Gastroesophageal sphincter (tissue), 4 donors: ENCODE results near the gene BCAS4. TPM values are rescaled to one million over a fixed set of nuclear protein-coding genes. Genes with fewer than 3 reads are reported as not detected.

Experiments used
- ATAC-seq: fragments of 150-250 bp; one replicate; pipeline ENCODE4 v1.9.1; 2016; ENCODE audit warnings: mild to moderate bottlenecking, moderate library complexity
- H3K27ac ChIP-seq, 4 donors: fragments of 200-600 bp; sonication (generic) in 3 of 4; 1 replicate in 3 of 4; 2 replicates in 1 of 4; pipeline ENCODE4 v1.5.1; 2016 to 2019
- H3K27me3 ChIP-seq: fragments of 200-600 bp; sonication (generic); one replicate; pipeline ENCODE4 v1.5.1; 2019
- H3K36me3 ChIP-seq, 2 donors: fragments of 200-600 bp; sonication (generic); one replicate each; pipeline ENCODE4 v1.5.1; 2019; ENCODE audit warnings: control low read depth in 1 of 2
- H3K4me1 ChIP-seq, 3 donors: fragments of 200-600 bp; sonication (generic); 1 replicate in 2 of 3; 2 replicates in 1 of 3; pipeline ENCODE4 v1.5.1; 2016 to 2019; ENCODE audit warnings: control low read depth in 2 of 3
- H3K4me3 ChIP-seq, 2 donors: fragments of 200-600 bp; sonication (generic); one replicate each; pipeline ENCODE4 v1.5.1; 2019; ENCODE audit warnings: mild to moderate bottlenecking in 1 of 2, moderate library complexity in 1 of 2
- H3K9me3 ChIP-seq, 3 donors: fragments of 200-600 bp; sonication (generic); one replicate each; pipeline ENCODE4 v1.5.1; 2017 to 2019; ENCODE audit warnings: control low read depth in 2 of 3
- EP300 ChIP-seq: sonication (generic); formaldehyde crosslinking; IDR thresholded peaks from one replicate; pipeline ENCODE4 v1.6.1; 2017; ENCODE audit warnings: antibody characterized with exemption, mild to moderate bottlenecking
- POLR2A ChIP-seq, 2 donors: fragments of 450-650 bp; IDR thresholded peaks; one replicate each; pipeline ENCODE4 v1.6.1; 2017; ENCODE audit warnings: antibody characterized with exemption in 2 of 2, mild to moderate bottlenecking in 2 of 2, moderate library complexity in 1 of 2
- POLR2AphosphoS5 ChIP-seq: sonication (generic); formaldehyde crosslinking; IDR thresholded peaks from one replicate; pipeline ENCODE4 v1.6.1; 2017; ENCODE audit warnings: antibody characterized with exemption
- WGBS, 2 donors: methylation state at CpG; one replicate each; pipeline ENCODE4 v1.1.5; 2018; ENCODE audit warnings: low coverage in 1 of 2; 5-methylcytosine and 5-hydroxymethylcytosine counted together
- total RNA-seq, 4 donors: library from RNA; depleted of rRNA; stranded (reverse); fragments of >200 nt; gene quantifications; one replicate each; pipeline ENCODE4 v1.1.0, GENCODE V29; 2016
- TF ChIP-seq, protein P1 (sequence below), 4 experiments: fragments of 200-600 bp in 2 of 4; fragments of 450-650 bp in 2 of 4; sonication (generic) in 1 of 4; IDR thresholded peaks; one replicate each; pipeline ENCODE4 v1.5.1; 2017 to 2019; ENCODE audit warnings: antibody characterized with exemption in 4 of 4, mild to moderate bottlenecking in 2 of 4, moderate library complexity in 2 of 4

The BCAS4 gene
- total RNA-seq, 4 donors from 2014 or later: 4.4 to 18.7 (median 4.7) TPM

GRCh38 chr20:50913690-50914375 is 119.0 kb downstream of the BCAS4 start:
- Histone ChIP-seq H3K27me3 (no peaks in the 10 kb centered on the region), H3K4me1 (peaks cover 30 to 91% (median 39%) of the 10 kb centered on the region in 3 donors), H3K27ac (no peak overlapping the region), H3K36me3 (no peaks in the 10 kb centered on the region), H3K9me3 (no peaks in the 10 kb centered on the region), H3K4me3 (no peak overlapping the region)
- WGBS, 2 donors: 51 to 57% methylated on average over 2 of the region's 2 CpGs
- no peak for ATAC-seq
- TF ChIP-seq, protein P1, sequence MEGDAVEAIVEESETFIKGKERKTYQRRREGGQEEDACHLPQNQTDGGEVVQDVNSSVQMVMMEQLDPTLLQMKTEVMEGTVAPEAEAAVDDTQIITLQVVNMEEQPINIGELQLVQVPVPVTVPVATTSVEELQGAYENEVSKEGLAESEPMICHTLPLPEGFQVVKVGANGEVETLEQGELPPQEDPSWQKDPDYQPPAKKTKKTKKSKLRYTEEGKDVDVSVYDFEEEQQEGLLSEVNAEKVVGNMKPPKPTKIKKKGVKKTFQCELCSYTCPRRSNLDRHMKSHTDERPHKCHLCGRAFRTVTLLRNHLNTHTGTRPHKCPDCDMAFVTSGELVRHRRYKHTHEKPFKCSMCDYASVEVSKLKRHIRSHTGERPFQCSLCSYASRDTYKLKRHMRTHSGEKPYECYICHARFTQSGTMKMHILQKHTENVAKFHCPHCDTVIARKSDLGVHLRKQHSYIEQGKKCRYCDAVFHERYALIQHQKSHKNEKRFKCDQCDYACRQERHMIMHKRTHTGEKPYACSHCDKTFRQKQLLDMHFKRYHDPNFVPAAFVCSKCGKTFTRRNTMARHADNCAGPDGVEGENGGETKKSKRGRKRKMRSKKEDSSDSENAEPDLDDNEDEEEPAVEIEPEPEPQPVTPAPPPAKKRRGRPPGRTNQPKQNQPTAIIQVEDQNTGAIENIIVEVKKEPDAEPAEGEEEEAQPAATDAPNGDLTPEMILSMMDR (IDR thresholded peaks at IDR 0.05): no peak
- no peak for TF ChIP-seq EP300
- TF ChIP-seq POLR2AphosphoS5: no peak
- TF ChIP-seq POLR2A (IDR thresholded peaks at IDR 0.05): no peak

DNA sequence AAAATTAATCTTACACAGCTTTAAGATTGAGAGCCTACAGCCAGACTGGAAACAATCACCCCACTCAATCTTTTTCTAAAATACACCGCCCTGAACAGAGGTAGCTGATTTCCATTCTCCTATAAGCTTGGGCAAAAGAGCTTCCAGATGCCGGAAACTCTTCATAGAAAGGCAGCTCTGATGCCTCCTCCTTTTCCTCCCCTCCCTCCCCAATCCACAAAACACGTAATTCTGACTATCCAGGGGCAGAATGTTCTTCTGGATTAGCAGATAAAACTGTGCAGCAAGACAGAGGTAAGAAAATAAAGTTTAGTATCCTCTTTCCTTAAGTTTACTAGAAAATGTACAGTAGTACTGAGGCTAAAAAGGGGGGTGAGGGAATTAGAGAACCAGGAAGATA is 120.6 kb downstream of the BCAS4 start:
- TF ChIP-seq POLR2A (IDR thresholded peaks at IDR 0.05): no peak
- TF ChIP-seq EP300: no peak
- TF ChIP-seq, protein P1 (IDR thresholded peaks at IDR 0.05): no peak
- no peak for TF ChIP-seq POLR2AphosphoS5
- Histone ChIP-seq H3K36me3 (no peaks in the 10 kb centered on the region), H3K9me3 (no peaks in the 10 kb centered on the region), H3K27ac (peak overlapping the region in 1 of 4 donors; percentile 42), H3K4me3 (no peak overlapping the region), H3K27me3 (no peaks in the 10 kb centered on the region), H3K4me1 (peaks cover 32 to 96% (median 44%) of the 10 kb centered on the region in 3 donors)
- 29 to 49% methylated on average over 2 to 3 of the region's 3 CpGs for WGBS, 2 donors
- no peak for ATAC-seq

DNA sequence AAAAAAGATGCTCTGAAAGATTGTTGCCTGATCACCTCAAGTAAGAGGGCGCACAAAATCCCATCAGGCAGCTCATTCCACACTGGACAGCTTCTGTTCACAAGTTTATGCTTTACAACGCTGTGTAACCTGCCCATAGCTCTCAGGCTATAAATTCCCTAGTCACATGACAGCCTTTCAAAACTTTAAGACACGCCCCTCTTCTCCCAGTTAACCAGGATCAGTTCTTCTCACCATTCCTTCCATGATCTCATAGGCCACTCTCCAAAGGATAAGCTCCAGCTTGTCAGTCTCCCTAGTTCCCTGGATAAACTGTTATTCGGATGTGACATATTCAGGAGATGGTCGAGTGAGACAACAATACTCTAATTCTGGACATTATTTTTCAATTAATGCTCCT is 121.4 kb downstream of the BCAS4 start:
- no peaks in the 10 kb centered on the region for H3K27me3 ChIP-seq
- 38 to 44% methylated on average over 5 of the region's 5 CpGs for WGBS, 2 donors
- peaks cover 41 to 96% (median 44%) of the 10 kb centered on the region in 3 donors for H3K4me1 ChIP-seq
- TF ChIP-seq, protein P1 (IDR thresholded peaks at IDR 0.05): no peak
- TF ChIP-seq POLR2AphosphoS5: peak; percentile 14
- ATAC-seq: peak; percentile 55
- no peak overlapping the region for H3K4me3 ChIP-seq
- H3K36me3 ChIP-seq: no peaks in the 10 kb centered on the region
- peak overlapping the region in 2 of 4 donors; percentile 42 to 53 for H3K27ac ChIP-seq
- no peaks in the 10 kb centered on the region for H3K9me3 ChIP-seq

GRCh38 chr20:50916934-50917333 is 122.1 kb downstream of the BCAS4 start:
- peaks cover 42 to 96% (median 50%) of the 10 kb centered on the region in 3 donors for H3K4me1 ChIP-seq
- no peaks in the 10 kb centered on the region for H3K27me3 ChIP-seq
- TF ChIP-seq EP300 (no peak), POLR2A (IDR thresholded peaks at IDR 0.05) (no peak), POLR2AphosphoS5 (no peak)
- TF ChIP-seq, protein P1 (IDR thresholded peaks at IDR 0.05): no peak
- H3K36me3 ChIP-seq: no peaks in the 10 kb centered on the region
- no peak for ATAC-seq
- no peaks in the 10 kb centered on the region for H3K9me3 ChIP-seq
- 56 to 61% methylated on average over 2 to 3 of the region's 3 CpGs for WGBS, 2 donors
- peak overlapping the region in 3 of 4 donors; percentile 6 to 53 (median 42) for H3K27ac ChIP-seq
- no peak overlapping the region for H3K4me3 ChIP-seq

DNA sequence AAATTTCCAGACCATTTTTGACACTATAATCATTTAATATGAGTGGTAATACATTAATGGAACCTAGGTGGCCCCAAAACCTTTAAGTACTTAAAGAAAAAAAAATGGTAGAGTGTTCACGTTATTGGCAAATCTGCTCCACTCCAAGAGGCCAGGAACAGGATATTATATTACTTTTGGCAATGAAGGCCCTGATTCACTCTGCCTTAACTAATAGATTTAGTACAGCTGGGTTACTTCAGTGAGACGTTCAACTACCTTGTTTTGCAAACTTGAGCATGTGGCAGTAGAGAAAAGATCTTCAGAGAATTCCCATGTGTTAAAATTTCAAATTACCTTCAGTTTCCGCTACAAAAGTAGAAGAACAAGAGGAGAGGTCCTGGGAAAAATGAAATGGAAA is 123.5 kb downstream of the BCAS4 start:
- Histone ChIP-seq H3K36me3 (peaks cover 0 to 3% of the 10 kb centered on the region in 2 donors), H3K9me3 (no peaks in the 10 kb centered on the region), H3K27ac (no peak overlapping the region), H3K27me3 (no peaks in the 10 kb centered on the region), H3K4me3 (no peak overlapping the region), H3K4me1 (peaks cover 42 to 100% (median 53%) of the 10 kb centered on the region in 3 donors)
- TF ChIP-seq POLR2A (IDR thresholded peaks at IDR 0.05) (no peak), POLR2AphosphoS5 (peak; percentile 29), EP300 (no peak)
- TF ChIP-seq, protein P1 (IDR thresholded peaks at IDR 0.05): no peak
- ATAC-seq: no peak
- WGBS, 2 donors: 35 to 66% methylated on average over 2 to 3 of the region's 3 CpGs
